ENCODE results near the gene SUCLG2.

The SUCLG2 gene

GRCh38 chr3:67386451-67386850, 268.0 kb downstream of the SUCLG2 start:
- TF ChIP-seq CTCF (IDR thresholded peaks at IDR 0.05), result no peak
- H3K27ac ChIP-seq, result no peak overlapping the region
- H3K4me3 ChIP-seq (ENCODE audit: low read depth in 1 of 2, low read length in 1 of 2), result no peak overlapping the region
- no peaks in the 10 kb centered on the region for H3K27me3 ChIP-seq
- H3K9me3 ChIP-seq, result no peaks in the 10 kb centered on the region
- H3K36me3 ChIP-seq, result no peaks in the 10 kb centered on the region
- H3K4me1 ChIP-seq (ENCODE audit: control insufficient read depth in 1 of 2, insufficient read depth in 1 of 2, low read depth in 1 of 2, low read length in 1 of 2), result peaks cover 5 to 16% of the 10 kb centered on the region in 2 experiments

GRCh38 chr3:67384760-67385397, 269.5 kb downstream of the SUCLG2 start:
- Histone ChIP-seq H3K9me3 (no peaks in the 10 kb centered on the region), H3K4me1 (ENCODE audit: control insufficient read depth in 1 of 2, insufficient read depth in 1 of 2, low read depth in 1 of 2, low read length in 1 of 2) (peaks cover 2 to 9% of the 10 kb centered on the region in 2 experiments), H3K36me3 (no peaks in the 10 kb centered on the region), H3K4me3 (ENCODE audit: low read depth in 1 of 2, low read length in 1 of 2) (no peak overlapping the region), H3K27me3 (no peaks in the 10 kb centered on the region), H3K27ac (no peak overlapping the region)
- TF ChIP-seq CTCF (IDR thresholded peaks at IDR 0.05), result no peak

- Histone ChIP-seq H3K27me3 (no peaks in the 10 kb centered on the region), H3K9me3 (no peaks in the 10 kb centered on the region), H3K27ac (no peak overlapping the region), H3K4me3 (ENCODE audit: low read depth in 1 of 2, low read length in 1 of 2) (no peak overlapping the region), H3K4me1 (ENCODE audit: control insufficient read depth in 1 of 2, insufficient read depth in 1 of 2, low read depth in 1 of 2, low read length in 1 of 2) (peaks cover 0 to under 1% of the 10 kb centered on the region in 2 experiments), H3K36me3 (no peaks in the 10 kb centered on the region)
- no peak for TF ChIP-seq CTCF (IDR thresholded peaks at IDR 0.05)
These were observed 270.4 kb downstream of the SUCLG2 start for GRCh38 chr3:67384016-67384415.

GRCh38 chr3:67383379-67383778, 271.0 kb downstream of the SUCLG2 start:
- Histone ChIP-seq H3K36me3 (no peaks in the 10 kb centered on the region), H3K4me1 (ENCODE audit: control insufficient read depth in 1 of 2, insufficient read depth in 1 of 2, low read depth in 1 of 2, low read length in 1 of 2) (no peaks in the 10 kb centered on the region), H3K27ac (no peak overlapping the region), H3K9me3 (no peaks in the 10 kb centered on the region), H3K4me3 (ENCODE audit: low read depth in 1 of 2, low read length in 1 of 2) (no peak overlapping the region), H3K27me3 (no peaks in the 10 kb centered on the region)
- no peak for TF ChIP-seq CTCF (IDR thresholded peaks at IDR 0.05)

GRCh38 chr3:67382536-67382935, 271.9 kb downstream of the SUCLG2 start:
- Histone ChIP-seq H3K27ac (no peak overlapping the region), H3K27me3 (no peaks in the 10 kb centered on the region), H3K9me3 (no peaks in the 10 kb centered on the region), H3K36me3 (no peaks in the 10 kb centered on the region), H3K4me1 (ENCODE audit: control insufficient read depth in 1 of 2, insufficient read depth in 1 of 2, low read depth in 1 of 2, low read length in 1 of 2) (no peaks in the 10 kb centered on the region), H3K4me3 (ENCODE audit: low read depth in 1 of 2, low read length in 1 of 2) (no peak overlapping the region)
- TF ChIP-seq CTCF (IDR thresholded peaks at IDR 0.05), result no peak

All from neutrophil (primary cell).